GM18867 (cell line): ENCODE data around the gene ECT2L.
"Not testable (repeated sequence)": the region's sequence is repeated elsewhere in the genome, so short reads cannot be mapped to it uniquely, and the experiment has no call there.

Source experiments
- ATAC-seq: cut with Tn5 transposase; IDR thresholded peaks from one replicate; pipeline ENCODE4 v1.9.1; 2021; ENCODE audit warnings: mild to moderate bottlenecking, moderate library complexity; ENCODE audit not compliant: unreplicated experiment

Gene ECT2L

DNA sequence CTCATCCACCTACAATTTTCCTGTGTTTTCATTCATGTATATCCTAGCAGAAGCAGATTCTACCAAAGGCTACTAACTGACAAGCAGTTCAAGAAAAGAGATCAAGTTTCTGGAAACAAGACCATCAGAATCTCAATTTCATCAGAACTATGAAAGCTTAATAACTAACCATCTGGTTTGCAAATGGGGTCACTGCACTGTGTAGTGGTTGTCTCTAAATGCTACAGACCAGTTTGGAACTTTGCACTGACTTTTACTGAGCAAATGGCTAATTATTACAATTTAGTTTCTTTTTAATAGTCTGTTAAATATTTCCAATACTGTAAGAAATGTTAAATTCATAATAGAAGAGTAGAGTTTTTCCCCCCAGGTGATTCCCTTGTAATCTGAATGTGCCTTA is 127.7 kb downstream of the ECT2L start:
- ATAC-seq = no peak

DNA sequence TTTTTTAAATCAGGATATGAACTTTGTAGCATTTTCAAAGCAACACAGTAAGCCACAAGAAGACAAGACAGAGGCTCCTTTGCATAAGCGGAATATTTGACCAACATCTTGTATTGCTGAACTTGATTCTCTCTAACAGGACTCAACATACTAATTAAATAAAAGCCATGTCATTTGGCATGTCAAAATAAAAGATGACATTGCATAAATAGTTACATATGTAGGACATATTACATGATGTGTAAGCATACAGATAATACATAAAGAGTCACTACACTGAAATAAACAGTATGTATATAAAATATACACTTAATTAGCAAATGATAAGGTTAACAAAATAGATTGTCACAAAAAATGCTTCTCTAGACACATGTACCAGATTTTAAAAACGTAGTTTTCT is 129.9 kb downstream of the ECT2L start:
- no peak for ATAC-seq

DNA sequence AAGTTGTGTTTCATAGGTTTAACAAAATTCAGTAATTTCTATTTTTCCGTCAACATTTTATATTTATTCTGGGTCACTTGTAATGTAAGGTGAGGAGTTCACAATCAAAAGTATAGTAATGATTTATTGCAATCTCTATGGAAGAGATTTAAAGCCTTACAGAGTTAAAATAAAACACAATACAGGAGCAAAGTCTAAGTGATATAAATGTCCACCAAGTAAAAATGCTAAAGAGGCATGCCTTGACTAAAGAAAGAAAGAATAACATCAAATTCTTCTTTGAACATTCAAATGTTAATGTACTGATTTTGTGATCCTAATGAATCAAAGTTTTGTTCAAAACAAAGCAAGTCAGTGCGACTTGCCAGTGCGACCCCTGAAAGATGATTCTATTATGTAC is 130.7 kb downstream of the ECT2L start:
- ATAC-seq = no peak

GRCh38 chr6:138931660-138932059 is 135.8 kb downstream of the ECT2L start:
- no peak for ATAC-seq

DNA sequence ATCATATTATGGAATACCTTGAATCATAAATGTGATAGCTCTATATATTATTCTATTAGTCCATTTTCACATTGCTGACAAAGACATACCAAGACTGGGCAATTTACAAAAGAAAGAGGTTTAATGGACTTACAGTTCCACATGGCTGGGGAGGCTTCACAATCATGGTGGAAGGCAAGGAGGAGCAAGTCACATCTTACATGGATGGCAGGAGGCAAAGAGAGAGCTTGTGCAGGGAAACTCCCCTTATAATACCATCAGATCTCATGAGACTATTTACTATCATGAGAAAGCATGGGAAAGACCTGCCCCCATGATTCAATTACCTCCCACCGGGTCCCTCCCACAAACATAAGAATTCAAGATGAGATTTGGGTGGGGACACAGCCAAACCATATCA is 141.0 kb downstream of the ECT2L start:
- ATAC-seq = not testable (repeated sequence)

DNA sequence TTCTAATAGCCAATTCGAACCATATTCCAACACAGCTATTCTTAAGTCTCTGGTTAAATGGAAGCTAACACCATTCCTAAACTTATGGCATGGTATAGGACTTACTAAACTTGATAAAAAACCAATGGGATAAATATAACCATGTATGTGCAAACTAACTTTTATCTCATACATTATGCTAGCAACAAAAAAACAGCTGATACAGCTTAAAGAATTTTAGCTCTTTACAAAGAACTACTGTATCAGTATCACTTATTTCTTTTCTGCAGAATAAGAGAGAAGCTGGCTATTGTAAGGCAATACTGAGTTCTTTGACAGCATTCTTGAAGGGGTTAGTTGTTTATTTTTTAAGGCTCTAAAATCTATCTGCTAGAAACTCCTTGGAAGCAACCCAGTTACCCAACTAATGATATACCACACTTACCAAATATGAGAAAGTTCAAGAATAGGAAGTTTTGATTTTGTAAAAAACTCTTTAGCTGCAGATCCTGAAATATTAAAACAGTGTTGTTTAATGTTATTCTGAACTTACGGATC is 147.3 kb downstream of the ECT2L start:
- ATAC-seq = no peak

DNA sequence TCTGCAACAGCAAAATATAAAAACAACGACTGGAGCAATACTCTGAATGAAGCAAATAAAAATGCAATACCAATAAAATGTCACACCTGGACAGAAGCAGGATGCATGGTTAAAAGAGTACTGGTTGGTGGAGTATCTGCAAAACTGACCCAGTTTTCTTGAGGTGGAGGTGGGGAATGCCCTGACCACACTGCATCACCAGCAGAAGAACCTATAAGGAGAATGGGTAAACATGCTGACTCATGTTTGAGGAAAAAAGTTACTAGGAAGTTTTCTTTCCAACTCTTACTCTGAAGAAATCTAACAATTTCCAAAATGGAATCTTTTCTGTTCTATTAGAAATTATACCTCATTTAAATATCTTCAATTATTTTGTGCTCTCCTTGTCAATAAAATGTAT is 148.5 kb downstream of the ECT2L start:
- no peak for ATAC-seq

DNA sequence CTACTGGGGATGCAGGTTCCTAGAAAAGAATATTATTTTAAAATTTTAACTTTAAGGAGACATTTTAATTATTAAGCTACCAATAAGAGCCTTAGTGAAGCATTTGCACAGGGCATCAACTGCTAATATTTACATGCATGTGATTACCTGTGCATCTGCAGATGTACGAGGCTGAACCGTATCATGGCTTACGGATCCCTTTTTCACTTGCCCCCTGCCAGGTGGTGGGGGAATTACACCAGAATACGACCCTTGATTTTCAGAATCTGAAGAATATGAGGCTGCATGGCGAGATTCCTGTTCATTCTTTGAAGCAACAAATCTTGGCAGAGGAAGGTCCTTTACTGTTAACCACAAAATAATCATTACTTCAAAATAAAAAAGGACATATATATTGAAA is 149.5 kb downstream of the ECT2L start:
- no peak for ATAC-seq

- no peak for ATAC-seq
These were observed 152.1 kb downstream of the ECT2L start for GRCh38 chr6:138948004-138948403.

DNA sequence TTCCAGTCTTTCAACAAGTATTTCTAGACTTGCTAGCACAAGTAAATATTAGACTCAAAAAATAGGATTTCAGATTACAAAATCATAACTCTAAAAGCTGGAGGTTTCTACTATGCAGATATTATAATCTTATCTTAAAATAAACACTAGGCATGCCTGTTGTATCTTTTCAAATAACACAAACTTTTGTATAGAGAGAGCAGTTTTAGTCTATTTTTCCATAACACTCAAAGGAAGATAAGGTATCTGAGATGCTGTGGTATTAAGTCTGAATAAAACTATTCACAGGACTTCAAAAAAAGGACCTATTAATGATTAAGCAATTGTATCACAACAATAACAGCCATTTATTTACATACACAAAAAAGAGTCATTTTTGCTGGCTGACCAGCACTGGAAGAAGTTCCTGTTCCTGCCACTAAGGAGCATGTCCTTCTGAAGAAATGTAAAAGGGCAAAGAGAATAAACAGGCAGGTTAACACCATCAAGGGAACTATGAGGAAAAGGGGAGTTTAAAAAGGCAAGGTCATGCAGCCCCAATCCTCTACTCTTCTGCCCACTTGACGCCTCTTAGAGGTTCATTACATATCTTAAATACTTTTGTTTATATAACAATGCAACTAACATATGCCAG is 152.8 kb downstream of the ECT2L start:
- ATAC-seq = no peak

DNA sequence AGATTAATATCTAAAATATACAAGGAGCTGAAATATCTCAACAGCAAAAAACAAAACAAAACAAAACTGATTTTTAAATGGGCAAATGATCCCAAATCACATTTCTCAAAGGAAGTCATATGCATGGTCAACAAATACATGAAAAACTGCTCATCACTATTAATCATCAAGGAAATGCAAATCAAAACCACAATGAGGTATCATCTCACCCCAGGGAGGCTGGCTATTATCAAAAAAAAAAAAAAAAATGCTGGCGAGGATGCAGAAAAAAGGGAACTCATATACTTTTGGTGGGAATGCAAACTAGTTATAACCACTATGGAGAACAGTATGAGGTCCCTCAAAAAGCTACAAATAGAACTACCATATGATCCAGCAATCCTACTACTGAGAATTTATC is 157.6 kb downstream of the ECT2L start:
- ATAC-seq = no peak
